ENCODE measurements around the gene UTS2B.

DNA sequence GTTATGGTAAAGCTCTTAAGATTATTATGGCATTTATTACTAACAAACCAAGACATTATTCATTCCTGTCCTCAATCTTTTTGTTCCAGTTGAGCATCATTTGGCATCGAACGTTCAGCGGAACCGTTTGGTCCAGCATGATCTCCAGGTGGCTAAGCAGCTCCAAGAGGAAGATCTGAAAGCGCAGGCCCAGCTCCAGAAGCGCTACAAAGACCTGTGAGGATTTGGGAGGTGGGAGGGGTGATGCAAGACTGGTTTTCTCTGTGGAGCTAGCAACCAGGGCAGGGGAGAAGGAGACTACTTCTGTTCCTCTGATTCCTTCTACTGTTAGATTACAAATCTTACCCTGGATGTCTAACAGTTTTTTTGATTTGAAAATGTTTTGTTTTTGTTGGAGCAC is 27.6 kb upstream of the UTS2B start:
- TF ChIP-seq EZH2phosphoT487 (IDR thresholded peaks at IDR 0.05; ENCODE audit: borderline replicate concordance): no peak
- TF ChIP-seq, protein P1, sequence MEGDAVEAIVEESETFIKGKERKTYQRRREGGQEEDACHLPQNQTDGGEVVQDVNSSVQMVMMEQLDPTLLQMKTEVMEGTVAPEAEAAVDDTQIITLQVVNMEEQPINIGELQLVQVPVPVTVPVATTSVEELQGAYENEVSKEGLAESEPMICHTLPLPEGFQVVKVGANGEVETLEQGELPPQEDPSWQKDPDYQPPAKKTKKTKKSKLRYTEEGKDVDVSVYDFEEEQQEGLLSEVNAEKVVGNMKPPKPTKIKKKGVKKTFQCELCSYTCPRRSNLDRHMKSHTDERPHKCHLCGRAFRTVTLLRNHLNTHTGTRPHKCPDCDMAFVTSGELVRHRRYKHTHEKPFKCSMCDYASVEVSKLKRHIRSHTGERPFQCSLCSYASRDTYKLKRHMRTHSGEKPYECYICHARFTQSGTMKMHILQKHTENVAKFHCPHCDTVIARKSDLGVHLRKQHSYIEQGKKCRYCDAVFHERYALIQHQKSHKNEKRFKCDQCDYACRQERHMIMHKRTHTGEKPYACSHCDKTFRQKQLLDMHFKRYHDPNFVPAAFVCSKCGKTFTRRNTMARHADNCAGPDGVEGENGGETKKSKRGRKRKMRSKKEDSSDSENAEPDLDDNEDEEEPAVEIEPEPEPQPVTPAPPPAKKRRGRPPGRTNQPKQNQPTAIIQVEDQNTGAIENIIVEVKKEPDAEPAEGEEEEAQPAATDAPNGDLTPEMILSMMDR (conservative IDR thresholded peaks at IDR 0.05; ENCODE audit: low read length): no peak

Measured in Loucy (cell line).